Hypothalamus (tissue), 51 donors: ENCODE results near the gene ARV1.
A peak's percentile ranks its signal among the peaks of the same experiment; 100 is the strongest.
"Not testable (repeated sequence)": the region's sequence is repeated elsewhere in the genome, so short reads cannot be mapped to it uniquely, and the experiment has no call there.

Source experiments
- DNase-seq, 51 donors: peaks; one replicate each; lab custom pipeline; 2025; lab: John Stamatoyannopoulos, UW

ARV1 gene

DNA sequence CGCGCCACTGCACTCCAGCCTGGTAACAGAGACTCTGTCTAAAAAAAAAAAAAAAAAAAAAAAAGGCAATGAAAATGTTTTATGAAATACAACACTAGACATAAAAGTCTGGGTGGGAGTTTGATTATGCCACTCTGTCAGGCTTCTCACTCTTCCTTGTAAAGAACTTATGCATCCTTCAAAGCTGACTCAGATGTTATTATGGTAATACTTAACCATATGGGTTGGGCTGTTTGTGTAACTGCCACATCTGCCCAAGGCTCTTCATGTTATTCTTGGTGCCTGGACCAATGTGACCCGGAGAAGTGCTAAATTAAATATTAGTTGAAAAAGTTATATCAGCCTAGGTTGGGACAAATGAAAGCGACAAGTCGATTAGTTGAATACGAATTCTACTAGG, 37.3 kb downstream of the ARV1 start:
- DNase-seq, result no peak

GRCh38 chr1:231016966-231017365, 38.1 kb downstream of the ARV1 start:
- no peak for DNase-seq

- DNase-seq, result no peak
Observed at GRCh38 chr1:231019711-231020110, 40.8 kb downstream of the ARV1 start.

GRCh38 chr1:231020139-231020601, 41.3 kb downstream of the ARV1 start:
- no peak for DNase-seq

DNA sequence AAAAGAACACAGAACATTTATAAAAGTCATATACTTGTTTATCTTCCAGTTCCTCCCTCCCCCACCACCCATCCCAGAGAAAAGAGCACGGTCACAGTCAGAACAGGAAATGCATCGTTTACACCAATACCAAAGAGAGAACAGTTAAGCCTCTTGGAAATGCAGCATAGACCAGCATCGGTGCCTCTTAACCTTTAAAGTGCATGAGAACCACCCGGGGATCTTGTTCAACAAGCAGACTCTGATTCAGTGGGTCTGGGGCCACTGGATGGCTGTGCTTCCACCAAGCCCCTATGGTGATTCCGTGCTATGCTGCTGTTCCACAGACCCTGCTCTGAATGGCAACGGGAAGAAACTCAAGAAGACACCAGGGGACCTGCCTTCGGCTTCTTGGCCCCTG, 41.9 kb downstream of the ARV1 start:
- no peak for DNase-seq

DNA sequence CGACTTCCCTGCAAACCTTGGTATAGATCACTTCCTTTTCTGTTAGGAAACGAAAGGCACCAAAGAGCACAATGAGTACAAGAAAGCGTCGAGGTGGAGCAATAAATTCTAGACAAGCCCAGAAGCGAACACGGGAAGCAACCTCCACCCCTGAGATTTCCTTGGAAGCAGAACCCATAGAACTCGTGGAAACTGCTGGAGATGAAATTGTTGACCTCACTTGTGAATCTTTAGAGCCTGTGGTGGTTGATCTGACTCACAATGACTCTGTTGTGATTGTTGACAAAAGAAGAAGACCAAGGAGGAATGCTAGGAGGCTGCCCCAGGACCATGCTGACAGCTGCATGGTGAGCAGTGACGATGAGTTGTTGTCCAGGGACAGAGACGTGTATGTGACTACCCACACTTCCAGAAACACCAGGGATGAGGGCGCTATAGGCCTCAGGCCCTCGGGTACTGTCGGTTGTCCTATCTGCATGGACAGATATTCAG, 42.7 kb downstream of the ARV1 start:
- DNase-seq, result no peak

- DNase-seq, result not testable (repeated sequence)
Observed at GRCh38 chr1:231022543-231022942, 43.6 kb downstream of the ARV1 start.

GRCh38 chr1:231023150-231023549, 44.3 kb downstream of the ARV1 start:
- DNase-seq, result no peak

- no peak for DNase-seq
Observed at GRCh38 chr1:231026576-231026975, 47.7 kb downstream of the ARV1 start.

DNA sequence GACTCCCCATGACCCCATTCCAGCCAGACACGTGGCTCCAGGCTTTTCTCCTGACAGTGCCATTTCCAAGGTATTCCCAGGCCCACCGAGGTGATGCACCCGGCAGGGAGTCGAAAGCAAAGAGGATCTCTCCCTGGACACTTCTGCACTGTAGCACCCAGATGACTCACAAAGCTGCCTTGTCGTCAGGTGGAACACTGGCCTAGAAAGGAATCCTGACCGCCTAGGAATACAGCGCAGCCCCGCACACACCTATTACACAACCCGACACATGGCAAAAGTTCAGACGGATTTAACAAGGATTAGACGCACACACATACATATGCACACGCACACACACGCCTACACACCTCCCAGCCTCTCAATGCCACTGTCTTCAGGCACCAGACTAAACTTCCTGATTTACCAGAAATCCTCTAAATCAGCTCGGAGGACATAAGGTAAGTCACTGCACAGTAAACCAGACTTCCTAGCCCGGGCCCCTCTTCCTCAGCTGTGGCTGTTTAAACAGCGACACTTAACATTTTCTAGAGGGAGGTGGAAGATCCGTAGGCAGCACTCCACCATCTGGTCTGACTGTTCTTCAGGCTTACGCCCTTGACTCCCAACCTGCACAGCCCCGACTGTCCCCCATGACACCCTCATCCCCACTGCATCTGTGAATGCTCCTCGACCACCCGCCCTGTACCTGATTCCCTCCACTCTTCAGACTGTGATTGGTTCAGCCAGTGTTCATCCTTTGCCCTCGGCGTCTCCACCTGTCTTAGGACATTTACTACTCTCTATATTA, 48.4 kb downstream of the ARV1 start:
- DNase-seq, result no peak

DNA sequence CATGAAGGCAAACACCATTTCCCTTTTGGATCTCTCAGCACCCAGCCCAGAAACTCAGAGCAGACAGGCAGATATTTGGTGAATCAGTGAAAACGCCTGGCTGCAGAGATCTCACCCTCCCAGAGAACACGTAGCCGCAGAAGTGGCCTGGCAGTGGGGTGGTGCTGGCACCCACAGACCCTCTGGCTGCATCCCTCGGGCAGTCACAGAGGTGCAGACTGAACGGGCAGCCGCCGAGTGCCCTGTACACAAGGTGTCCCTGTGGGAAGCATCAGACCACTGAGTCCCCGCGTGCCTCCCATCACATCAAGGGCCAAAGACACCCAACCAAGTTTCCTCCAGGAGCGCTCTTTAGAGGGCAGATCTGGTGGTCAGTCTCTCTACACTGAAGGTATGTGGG, 49.1 kb downstream of the ARV1 start:
- no peak for DNase-seq

- no peak for DNase-seq
Observed at GRCh38 chr1:231028682-231029081, 49.8 kb downstream of the ARV1 start.

GRCh38 chr1:231029247-231029646, 50.4 kb downstream of the ARV1 start:
- not testable (repeated sequence) for DNase-seq

DNA sequence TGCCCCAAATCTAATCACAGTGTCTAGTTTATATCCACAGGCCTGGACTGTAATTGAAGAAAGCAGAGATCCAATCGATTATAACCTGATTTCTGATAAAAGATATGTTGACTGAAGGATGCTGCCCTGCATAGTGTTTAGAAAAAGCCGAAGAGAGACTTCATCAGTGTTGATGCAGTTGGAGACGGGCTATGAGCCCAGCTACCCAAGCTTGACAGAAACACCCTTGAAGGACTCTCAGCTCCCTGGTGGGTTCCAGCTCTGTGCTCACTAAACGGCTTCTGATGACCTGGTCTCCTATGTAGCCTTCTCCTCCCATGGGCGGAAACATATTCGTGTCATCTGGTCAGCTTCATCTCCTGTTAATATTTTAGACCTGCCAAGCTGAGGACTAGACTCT, 50.9 kb downstream of the ARV1 start:
- no peak for DNase-seq

- DNase-seq, result no peak
Observed at GRCh38 chr1:231032963-231033362, 54.1 kb downstream of the ARV1 start.

DNA sequence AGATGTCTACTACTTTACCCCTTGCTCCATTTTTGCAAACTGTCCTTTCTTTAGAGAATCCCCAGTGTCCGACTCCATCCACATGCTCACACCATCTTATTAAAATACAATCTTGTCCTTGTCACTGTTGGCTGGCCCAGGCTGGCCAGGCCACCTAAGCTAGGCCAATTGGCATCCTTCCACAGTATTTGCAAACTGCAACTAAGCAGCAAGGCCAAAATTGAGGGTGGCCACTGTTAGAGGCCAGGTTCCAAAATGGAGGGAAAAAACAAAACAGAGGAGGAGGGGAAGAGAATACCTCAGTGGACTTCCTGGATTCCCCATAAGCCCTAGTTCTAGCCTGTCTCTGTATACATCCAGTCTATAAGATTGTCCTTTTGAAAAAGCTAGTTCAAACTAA, 56.9 kb downstream of the ARV1 start:
- peak in 10 of 51 donors; percentile 6 to 44 (median 16) for DNase-seq

DNA sequence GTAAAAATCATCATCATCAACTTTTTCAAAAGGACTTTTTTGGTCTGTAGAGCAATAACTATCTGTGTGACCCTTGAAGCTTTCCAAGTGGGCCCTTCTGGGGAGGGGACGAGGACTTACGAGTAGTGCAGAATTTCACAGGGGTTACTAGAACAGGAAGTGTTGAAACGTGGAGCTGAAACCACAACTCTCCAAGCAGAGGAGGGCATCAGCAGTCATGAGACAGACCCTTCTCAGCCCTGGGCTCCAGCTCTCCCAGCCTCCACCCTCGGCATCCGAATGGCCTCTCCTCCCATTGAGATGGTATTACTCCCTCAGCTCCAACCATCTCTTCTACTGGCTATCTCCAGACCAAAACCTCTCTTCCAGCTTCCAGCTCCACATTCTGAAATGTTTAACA, 57.5 kb downstream of the ARV1 start:
- peak in 1 of 51 donors; percentile 2 for DNase-seq

DNA sequence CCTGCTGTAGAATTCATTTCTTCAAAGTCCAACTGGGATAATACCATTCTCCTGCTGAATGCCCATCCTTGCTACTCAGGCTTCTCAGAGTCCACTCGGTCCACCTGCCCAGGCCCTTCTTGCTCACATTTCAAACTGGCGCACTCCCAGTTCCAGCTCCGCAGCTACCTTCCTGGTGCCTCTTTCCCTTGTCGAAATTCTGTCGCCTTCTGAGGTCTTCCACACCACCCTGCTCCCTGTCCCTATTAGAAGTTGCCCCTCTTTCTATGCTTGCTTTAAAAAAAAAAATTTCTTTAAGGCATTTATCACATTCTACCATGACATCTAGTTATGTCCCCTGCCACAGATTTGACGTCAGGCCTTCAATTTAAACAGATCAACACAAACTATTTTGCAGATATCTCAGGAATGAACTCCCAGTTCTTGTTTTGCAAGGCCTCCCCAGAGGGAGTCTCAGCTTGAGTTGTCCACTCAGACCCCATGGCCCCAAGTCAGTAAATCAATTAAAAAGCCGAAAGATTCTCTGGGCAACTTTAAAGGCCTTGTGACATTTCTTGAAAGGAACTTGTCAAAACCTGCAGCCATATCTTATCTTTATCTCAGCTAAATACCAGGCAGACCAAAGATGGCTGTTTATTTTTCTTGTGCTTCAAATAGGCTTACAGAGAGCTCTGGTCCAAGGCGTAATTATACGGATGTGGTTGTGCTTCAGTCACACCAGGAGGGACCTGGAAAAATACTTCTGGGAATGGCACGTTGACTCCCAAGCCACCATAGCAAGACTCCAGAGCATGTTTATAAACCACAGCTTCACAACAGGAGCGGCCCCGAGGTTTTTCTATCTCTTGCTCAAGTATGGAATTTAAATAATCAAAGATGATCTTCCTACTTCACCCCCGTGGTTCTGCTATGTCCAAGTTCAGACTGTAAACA, 59.0 kb downstream of the ARV1 start:
- no peak for DNase-seq

DNA sequence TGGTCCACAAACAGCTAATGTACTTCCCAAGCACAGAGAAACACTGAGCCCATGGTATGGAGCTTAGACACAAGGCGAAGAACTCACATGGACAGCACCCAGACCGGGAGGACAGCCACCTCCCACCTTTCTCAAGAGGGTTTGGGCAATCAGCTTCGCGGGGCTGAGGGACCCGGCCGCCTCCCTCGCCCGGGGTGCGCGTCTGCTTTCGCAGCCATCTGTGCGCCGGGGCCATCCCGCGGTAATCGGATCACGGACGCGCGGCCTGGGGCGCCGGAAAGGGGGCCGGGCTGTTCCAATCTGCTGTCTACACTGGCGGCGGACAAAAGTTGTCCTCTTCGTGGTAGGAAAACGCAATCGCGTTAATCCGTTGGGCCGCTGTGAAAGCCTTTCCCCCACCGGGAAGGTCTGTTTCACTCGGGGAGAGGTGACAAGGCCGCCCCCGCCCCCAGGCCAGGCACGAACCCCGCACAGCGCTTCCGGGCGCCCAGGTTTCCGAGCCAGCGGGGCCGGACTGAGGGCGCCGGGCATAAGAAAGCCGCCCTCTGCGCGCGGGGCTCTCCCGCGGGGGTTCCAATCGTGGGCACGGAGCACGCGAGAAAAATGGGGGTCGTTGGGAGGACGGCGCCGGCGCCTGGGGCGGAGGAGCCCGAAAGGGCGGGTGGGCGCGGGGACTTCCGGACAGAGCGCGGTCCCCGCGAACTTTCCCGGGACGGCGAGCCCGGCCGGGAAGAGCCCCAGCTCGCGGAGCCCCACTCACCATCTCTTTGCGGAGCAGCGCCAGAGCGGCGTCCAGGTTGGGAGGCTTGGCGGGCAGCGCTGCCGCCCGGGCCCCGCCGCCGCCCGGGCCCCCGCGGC, 60.5 kb downstream of the ARV1 start:
- DNase-seq, result peak in 10 of 51 donors; percentile 5 to 40 (median 16)

GRCh38 chr1:231040019-231040799, 61.3 kb downstream of the ARV1 start, which contains the start of gene FAM89A:
FAM89A (minus strand) TSS chr1:231040254; CDS start chr1:231040211, 43 bp downstream.
- peak in 38 of 51 donors; percentile 3 to 75 (median 38) for DNase-seq
